GM12801 (cell line): ENCODE data around the gene RAP1GAP2.

Experiments
- CTCF ChIP-seq: IDR thresholded peaks from one replicate; pipeline ENCODE4 v1.5.1; 2011; ENCODE audit warnings: control low read depth; ENCODE audit not compliant: insufficient read length; ENCODE audit errors: extremely low read depth

Gene RAP1GAP2

GRCh38 chr17:2860883-2861282, 64.6 kb downstream of the RAP1GAP2 start:
- TF ChIP-seq CTCF: no peak

GRCh38 chr17:2862197-2862596, 66.0 kb downstream of the RAP1GAP2 start:
- TF ChIP-seq CTCF: no peak

GRCh38 chr17:2863204-2863603, 67.0 kb downstream of the RAP1GAP2 start:
- no peak for TF ChIP-seq CTCF

GRCh38 chr17:2865228-2865627, 69.0 kb downstream of the RAP1GAP2 start:
- TF ChIP-seq CTCF: no peak

GRCh38 chr17:2867441-2868424, 71.5 kb downstream of the RAP1GAP2 start:
- no peak for TF ChIP-seq CTCF

- TF ChIP-seq CTCF: no peak
Measured at GRCh38 chr17:2869604-2870003, 73.4 kb downstream of the RAP1GAP2 start.

DNA sequence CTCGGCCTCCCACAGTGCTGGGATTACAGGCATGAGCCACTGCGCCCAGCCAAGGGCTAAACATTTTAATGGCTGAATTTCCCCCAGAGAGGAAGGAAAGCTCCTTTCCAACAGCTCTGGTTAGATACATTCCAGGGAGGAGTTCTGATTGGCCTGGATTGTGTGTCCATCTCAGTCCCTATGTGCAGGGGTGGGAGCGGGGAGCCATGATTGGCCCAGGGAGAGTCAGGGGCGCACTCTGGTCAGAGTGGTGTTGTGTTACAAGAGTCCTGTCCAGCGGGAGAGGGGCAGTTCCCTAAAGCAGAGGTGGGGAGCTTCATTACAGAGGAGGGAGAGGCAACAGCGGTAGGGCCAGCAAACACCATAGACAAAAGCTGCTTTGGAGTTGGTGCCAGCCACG, 75.0 kb downstream of the RAP1GAP2 start:
- no peak for TF ChIP-seq CTCF
